GM12891 (cell line): Measurements from ENCODE around the gene KCNH1.

Source experiments
- PAX5 ChIP-seq: IDR thresholded peaks from 2 replicates; pipeline ENCODE4 v1.6.1; 2011; ENCODE audit warnings: low read length, moderate library complexity, mild to moderate bottlenecking; ENCODE audit not compliant: insufficient read depth, severe bottlenecking
- POLR2A ChIP-seq: IDR thresholded peaks from 2 replicates; pipeline ENCODE4 v1.6.1; 2011; ENCODE audit warnings: low read depth, low read length, control low read depth
- POLR2AphosphoS5 ChIP-seq: IDR thresholded peaks from 2 replicates; pipeline ENCODE4 v1.6.1; 2011; ENCODE audit warnings: low read depth, low read length, control low read depth
- POU2F2 ChIP-seq: IDR thresholded peaks from 2 replicates; pipeline ENCODE4 v1.6.1; 2011; ENCODE audit warnings: low read depth, mild to moderate bottlenecking, control low read depth, low read length, moderate library complexity
- SPI1 ChIP-seq: IDR thresholded peaks from 2 replicates; pipeline ENCODE4 v1.6.1; 2011; ENCODE audit warnings: low read depth, low read length, control low read depth
- TAF1 ChIP-seq: IDR thresholded peaks from 2 replicates; pipeline ENCODE4 v1.6.1; 2011; ENCODE audit warnings: low read depth, low read length, control low read depth

DNA sequence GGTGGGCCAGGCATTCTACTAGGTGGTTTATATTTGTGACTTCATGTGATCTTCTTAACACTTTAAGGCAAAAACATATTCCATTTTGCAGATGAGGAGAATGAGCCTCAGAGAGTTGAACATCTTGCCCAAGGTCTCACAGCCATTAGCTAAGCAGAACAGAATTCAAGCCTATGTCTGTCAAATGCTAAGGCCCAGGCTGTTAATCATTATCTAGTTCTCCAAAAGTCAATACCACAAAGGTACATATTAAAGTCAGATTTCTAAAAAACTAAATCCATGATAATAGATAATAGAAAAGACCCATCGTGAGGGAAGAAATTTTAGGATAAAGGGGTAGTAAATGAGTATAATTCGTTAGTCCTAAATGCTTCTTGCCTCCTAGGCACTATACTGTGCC lies 234.3 kb downstream of the KCNH1 start:
- TF ChIP-seq POLR2A (no peak), POLR2AphosphoS5 (no peak), TAF1 (no peak), SPI1 (no peak), POU2F2 (no peak), PAX5 (no peak)
